ENCODE results near the gene COL9A3. TPM values are rescaled to one million over a fixed set of nuclear protein-coding genes. Genes with fewer than 3 reads are reported as not detected.
A peak's percentile ranks its signal among the peaks of the same experiment; 100 is the strongest.

Gene COL9A3
- total RNA-seq, 1 donor from 2014 or later, result 8.9 TPM

DNA sequence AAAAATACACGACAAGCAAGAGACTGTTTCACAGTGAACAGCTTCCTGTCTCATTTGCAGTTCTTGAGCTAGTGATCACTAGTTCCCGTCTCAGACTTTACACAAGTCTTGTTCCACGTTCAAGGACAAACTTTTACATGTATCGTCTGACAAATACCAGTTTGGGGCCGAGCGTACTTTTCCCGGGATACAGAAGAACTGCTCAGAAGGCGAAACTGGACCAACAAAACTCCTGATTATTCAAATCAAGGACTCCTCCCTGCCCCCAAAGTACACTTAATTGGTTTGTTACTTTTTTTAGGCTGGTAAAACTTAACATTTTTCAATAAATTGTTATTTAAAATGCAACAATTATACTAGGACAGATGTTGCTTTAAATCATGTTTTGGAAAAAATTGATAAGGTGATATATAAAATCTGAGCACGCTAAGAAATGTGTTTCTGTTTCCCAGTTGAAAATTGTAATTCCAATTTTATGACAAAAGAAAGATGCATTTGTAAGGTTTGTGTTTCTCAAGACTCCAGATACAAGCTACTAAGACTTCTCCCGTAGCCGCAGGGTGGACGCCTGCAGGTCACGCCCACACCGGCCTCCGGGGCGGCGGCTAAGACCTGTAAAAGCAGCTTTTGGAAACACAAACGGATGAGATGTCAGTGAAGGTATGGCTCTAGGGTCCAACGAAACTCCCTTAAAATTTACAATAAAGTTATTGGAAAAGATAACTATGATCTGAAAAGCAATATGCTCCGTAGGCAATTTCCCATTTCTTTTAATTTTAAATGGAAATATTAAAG is 61.6 kb downstream of the COL9A3 start:
- Mint-ChIP-seq H3K4me3 (ENCODE audit: unreplicated experiment) (no peak overlapping the region), H3K4me1 (ENCODE audit: low read depth) (peaks cover 26% of the 10 kb centered on the region), H3K36me3 (ENCODE audit: low read depth) (peaks cover 9% of the 10 kb centered on the region), H3K9me3 (ENCODE audit: low read depth) (no peaks in the 10 kb centered on the region), H3K27ac (ENCODE audit: unreplicated experiment) (no peak overlapping the region), H3K27me3 (ENCODE audit: low read depth) (no peaks in the 10 kb centered on the region)
- TF ChIP-seq, protein P1, sequence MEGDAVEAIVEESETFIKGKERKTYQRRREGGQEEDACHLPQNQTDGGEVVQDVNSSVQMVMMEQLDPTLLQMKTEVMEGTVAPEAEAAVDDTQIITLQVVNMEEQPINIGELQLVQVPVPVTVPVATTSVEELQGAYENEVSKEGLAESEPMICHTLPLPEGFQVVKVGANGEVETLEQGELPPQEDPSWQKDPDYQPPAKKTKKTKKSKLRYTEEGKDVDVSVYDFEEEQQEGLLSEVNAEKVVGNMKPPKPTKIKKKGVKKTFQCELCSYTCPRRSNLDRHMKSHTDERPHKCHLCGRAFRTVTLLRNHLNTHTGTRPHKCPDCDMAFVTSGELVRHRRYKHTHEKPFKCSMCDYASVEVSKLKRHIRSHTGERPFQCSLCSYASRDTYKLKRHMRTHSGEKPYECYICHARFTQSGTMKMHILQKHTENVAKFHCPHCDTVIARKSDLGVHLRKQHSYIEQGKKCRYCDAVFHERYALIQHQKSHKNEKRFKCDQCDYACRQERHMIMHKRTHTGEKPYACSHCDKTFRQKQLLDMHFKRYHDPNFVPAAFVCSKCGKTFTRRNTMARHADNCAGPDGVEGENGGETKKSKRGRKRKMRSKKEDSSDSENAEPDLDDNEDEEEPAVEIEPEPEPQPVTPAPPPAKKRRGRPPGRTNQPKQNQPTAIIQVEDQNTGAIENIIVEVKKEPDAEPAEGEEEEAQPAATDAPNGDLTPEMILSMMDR (IDR thresholded peaks at IDR 0.05), result no peak
- DNase-seq (ENCODE audit: low spot score), result peak; percentile 53

DNA sequence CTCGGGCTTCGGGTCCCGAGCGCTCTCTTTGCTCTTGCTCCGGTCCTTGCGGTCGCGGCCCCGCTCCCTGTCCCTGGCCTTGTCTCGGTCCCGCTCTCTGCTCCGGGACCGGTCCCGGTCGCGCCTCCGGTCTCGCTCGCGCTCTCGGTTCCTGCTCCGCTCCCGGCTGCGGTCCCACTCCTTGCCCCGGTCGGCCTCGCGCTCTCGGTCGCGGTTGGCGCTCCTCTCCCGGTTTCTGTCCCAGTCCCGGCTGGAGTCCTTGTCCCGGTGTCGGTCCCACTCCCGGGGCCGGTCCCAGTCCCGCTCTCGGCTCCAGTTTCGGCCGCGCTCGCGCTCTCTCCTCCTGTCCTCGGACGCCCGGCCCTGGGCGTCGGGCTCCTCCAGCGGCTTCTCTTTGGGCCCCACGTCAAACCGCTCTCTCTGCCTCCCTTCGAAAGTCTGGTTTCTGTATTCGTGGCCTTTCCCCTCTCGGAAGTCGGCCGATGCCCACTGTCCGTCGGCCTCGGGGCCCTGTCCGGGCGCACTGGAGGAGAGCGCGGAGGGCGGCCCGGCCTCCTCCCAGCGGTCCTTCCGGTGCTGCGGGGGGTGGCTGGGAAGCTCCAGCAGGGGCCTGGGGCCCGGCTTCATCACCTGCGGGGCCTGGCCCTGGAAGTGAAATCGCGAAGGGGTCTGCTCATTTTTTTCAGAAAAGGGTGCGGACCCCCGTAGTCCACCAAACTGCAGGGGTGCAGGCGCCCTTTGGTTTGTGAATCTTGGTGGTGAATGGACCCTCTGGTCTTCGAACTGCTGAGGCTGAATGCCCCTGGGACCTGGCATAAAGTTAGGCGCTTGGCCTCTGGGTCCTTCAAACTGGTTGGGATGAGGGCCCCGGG is 62.7 kb downstream of the COL9A3 start:
- peak; percentile 92 for DNase-seq (ENCODE audit: low spot score)
- Mint-ChIP-seq H3K4me3 (ENCODE audit: unreplicated experiment) (no peak overlapping the region), H3K27me3 (ENCODE audit: low read depth) (no peaks in the 10 kb centered on the region), H3K36me3 (ENCODE audit: low read depth) (peaks cover 9% of the 10 kb centered on the region), H3K9me3 (ENCODE audit: low read depth) (no peaks in the 10 kb centered on the region), H3K4me1 (ENCODE audit: low read depth) (peaks cover 16% of the 10 kb centered on the region), H3K27ac (ENCODE audit: unreplicated experiment) (no peak overlapping the region)
- TF ChIP-seq, protein P1 (IDR thresholded peaks at IDR 0.05), result no peak

DNA sequence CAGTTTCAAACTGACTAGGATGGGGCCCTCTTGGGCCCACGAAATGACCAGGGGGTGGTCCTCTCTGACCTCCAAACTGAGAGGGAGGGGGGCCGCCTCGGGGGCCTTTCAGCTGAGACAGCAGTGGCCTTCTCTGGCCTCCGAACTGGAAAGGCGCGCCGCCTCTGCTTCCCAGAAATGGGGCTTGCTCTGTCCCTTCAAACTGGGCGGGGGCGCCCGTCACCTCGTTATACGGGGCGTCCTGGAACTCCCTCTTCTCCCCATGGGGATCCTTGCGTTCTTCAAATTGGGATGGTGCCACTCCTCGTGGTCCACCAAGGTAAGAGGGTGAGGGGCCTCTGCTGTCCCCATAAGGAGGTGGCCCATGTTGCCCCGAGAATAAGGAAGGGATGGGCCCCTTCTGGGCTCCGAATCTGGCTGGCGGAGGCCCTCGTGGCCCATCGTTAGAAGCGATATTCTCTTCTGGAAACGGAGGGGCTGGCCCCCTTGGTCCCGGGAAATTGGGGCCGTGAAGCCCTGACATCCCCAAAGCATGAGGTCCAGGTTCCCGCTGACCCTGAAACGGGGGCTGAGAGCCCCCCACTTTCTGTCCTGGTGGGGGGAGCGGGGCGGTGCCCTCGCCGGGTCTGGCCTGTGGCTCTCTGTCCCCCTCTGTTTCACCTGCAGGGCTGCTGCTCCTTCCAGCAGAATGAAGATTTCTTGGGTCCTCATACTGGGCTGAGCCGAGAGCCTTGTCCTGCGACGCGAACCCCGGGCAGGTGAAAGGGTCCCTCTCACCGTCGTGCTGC is 63.5 kb downstream of the COL9A3 start:
- peaks cover 11% of the 10 kb centered on the region for H3K4me1 Mint-ChIP-seq (ENCODE audit: low read depth)
- H3K4me3 Mint-ChIP-seq (ENCODE audit: unreplicated experiment), result no peak overlapping the region
- H3K27me3 Mint-ChIP-seq (ENCODE audit: low read depth), result no peaks in the 10 kb centered on the region
- peaks cover 9% of the 10 kb centered on the region for H3K36me3 Mint-ChIP-seq (ENCODE audit: low read depth)
- DNase-seq (ENCODE audit: low spot score), result peak; percentile 90
- TF ChIP-seq, protein P1 (IDR thresholded peaks at IDR 0.05), result no peak
- no peaks in the 10 kb centered on the region for H3K9me3 Mint-ChIP-seq (ENCODE audit: low read depth)
- H3K27ac Mint-ChIP-seq (ENCODE audit: unreplicated experiment), result no peak overlapping the region

DNA sequence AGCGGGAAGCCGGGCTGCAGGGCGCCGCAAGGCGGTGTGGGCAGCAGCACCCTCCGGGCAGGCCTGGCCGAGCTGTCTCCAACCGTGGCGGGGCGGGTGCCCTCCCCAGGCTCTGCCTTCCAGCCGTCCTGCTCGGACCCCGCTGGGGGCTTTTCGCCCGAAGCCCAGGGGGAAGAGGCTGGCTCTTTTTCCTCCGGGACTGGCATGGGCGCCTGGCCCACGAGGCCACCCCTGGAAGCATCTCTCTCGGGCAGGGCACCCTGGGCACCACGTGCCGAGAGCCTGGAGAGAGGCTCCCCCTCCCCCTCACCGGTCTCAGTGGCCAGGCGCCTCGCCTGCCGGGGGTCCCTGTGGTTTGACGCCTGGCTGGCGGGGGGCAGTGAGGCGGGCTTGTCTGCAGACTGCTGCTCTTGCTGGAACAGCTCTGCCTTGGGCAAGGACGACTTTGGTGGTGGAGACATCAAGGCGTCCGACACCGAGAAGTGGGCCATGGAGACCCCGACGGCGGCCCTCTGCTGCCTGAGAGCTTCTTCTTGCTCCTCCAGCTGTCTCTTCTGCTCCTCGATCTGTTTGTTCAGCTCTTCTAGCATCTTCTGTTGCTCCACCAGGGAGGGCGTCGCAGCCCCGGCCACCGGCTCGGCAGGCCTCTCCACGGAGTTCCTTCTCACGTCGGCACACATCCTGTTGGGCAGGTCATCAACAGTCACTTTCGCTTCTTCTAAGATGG is 64.2 kb downstream of the COL9A3 start:
- peak; percentile 90 for DNase-seq (ENCODE audit: low spot score)
- Mint-ChIP-seq H3K4me1 (ENCODE audit: low read depth) (peaks cover 3% of the 10 kb centered on the region), H3K4me3 (ENCODE audit: unreplicated experiment) (no peak overlapping the region), H3K36me3 (ENCODE audit: low read depth) (peaks cover 9% of the 10 kb centered on the region), H3K9me3 (ENCODE audit: low read depth) (no peaks in the 10 kb centered on the region), H3K27ac (ENCODE audit: unreplicated experiment) (no peak overlapping the region), H3K27me3 (ENCODE audit: low read depth) (no peaks in the 10 kb centered on the region)
- TF ChIP-seq, protein P1 (IDR thresholded peaks at IDR 0.05), result no peak

Data from chondrocyte (in vitro differentiated cells).